ENCODE results near the gene FOXD1.

- TF ChIP-seq CTCF (IDR thresholded peaks at IDR 0.05) = no peak
- no peak for TF ChIP-seq POLR2A (IDR thresholded peaks at IDR 0.05)
Observed at GRCh38 chr5:73419117-73419464, 29.5 kb downstream of the FOXD1 start.
